HCT116 (cell line): ENCODE data around the gene TBC1D8. TPM values are rescaled to one million over a fixed set of nuclear protein-coding genes. Genes with fewer than 3 reads are reported as not detected.

ENCODE experiments used
- ATAC-seq: fragments of 200-7000 bp; cut with Tn5 transposase; 2 replicates; pipeline ENCODE4 v1.9.1; 2020; ENCODE audit warnings: mild to moderate bottlenecking, moderate library complexity
- BruUV-seq: library from RNA; stranded (reverse); fragments of 400-500 nt; replicated peaks from 2 replicates; lab custom pipeline; 2021; lab: Mats Ljungman, UMichigan
- CTCF ChIA-PET: fragments of 300-600 bp; sonication (Branson Sonifier 250); formaldehyde crosslinking; loops from one replicate; lab custom pipeline; 2021; ENCODE audit warnings: antibody characterized with exemption; lab: Charles Lee
- POLR2A ChIA-PET: fragments of 300-600, 350-600 bp; sonication (Branson Sonifier 250); formaldehyde crosslinking; loops from one replicate; lab custom pipeline; 2021; ENCODE audit warnings: antibody characterized with exemption; lab: Charles Lee
- RAD21 ChIA-PET, 2 experiments: fragments of 300-600 bp; sonication (Branson Sonifier 250); formaldehyde crosslinking; loops; one replicate each; lab custom pipeline; 2023; ENCODE audit warnings: low total read pairs in 2 of 2; ENCODE audit not compliant: uncharacterized antibody in 2 of 2, unreplicated experiment in 2 of 2, low non-redundant PET in 1 of 2; lab: Charles Lee
- DNase-seq: peaks from one replicate; pipeline ENCODE4 v3.0.0-alpha.2; 2010; ENCODE audit warnings: low read depth, low spot score
- H2AFZ ChIP-seq: fragments of 200-600 bp; shearing (Covaris generic), sonication (generic); 2 replicates; pipeline ENCODE4 v1.6.1; 2017; ENCODE audit warnings: low read depth, mixed run types, mixed read lengths, antibody characterized with exemption, low read length; ENCODE audit not compliant: poor library complexity, severe bottlenecking
- H3K27ac ChIP-seq: 2 replicates; pipeline ENCODE4 v1.5.1; 2012; ENCODE audit warnings: low read depth, low read length
- H3K27me3 ChIP-seq: fragments of 200-600 bp; sonication (generic); 2 replicates; pipeline ENCODE4 v1.6.1; 2016; ENCODE audit warnings: mixed run types, low read length, mixed read lengths; ENCODE audit not compliant: insufficient read depth
- H3K36me3 ChIP-seq, 2 experiments: fragments of 200-500 bp in 1 of 2; fragments of 200-600 bp in 1 of 2; sonication (Bioruptor generic) in 1 of 2; sonication (generic) in 1 of 2; 2 replicates each; pipeline versions ENCODE4 v1.5.1 to v1.6.1; 2014 to 2016; ENCODE audit warnings: low read length in 2 of 2, inconsistent platforms in 1 of 2, mixed read lengths in 1 of 2, mixed run types in 1 of 2; ENCODE audit not compliant: insufficient read depth in 2 of 2, control insufficient read depth in 1 of 2
- H3K4me1 ChIP-seq, 2 experiments: fragments of 200-600 bp in 1 of 2; sonication (generic) in 1 of 2; 2 replicates each; pipeline versions ENCODE4 v1.5.1 to v1.6.1; 2012 to 2017; ENCODE audit warnings: low read length in 2 of 2, inconsistent platforms in 1 of 2, mild to moderate bottlenecking in 1 of 2, mixed read lengths in 1 of 2, mixed run types in 1 of 2, moderate library complexity in 1 of 2; ENCODE audit not compliant: insufficient read depth in 2 of 2, control insufficient read depth in 1 of 2
- H3K4me2 ChIP-seq: fragments of 200-600 bp; sonication (generic); 2 replicates; pipeline ENCODE4 v1.6.1; 2017; ENCODE audit warnings: mixed run types, low read length, mixed read lengths
- H3K4me3 ChIP-seq, 2 experiments: fragments of 200-600 bp in 1 of 2; sonication (generic) in 1 of 2; replicated peaks in 1 of 2; 2 replicates each; pipeline ENCODE4 v1.5.1; 2011 to 2016; ENCODE audit warnings: low read length in 2 of 2, control low read depth in 1 of 2, low read depth in 1 of 2, mild to moderate bottlenecking in 1 of 2, mixed read lengths in 1 of 2, mixed run types in 1 of 2
- H3K79me2 ChIP-seq: fragments of 200-600 bp; sonication (generic); 2 replicates; pipeline ENCODE4 v1.6.1; 2017; ENCODE audit warnings: mild to moderate bottlenecking, mixed run types, low read length, moderate library complexity, mixed read lengths; ENCODE audit not compliant: insufficient read depth
- H3K9ac ChIP-seq: fragments of 200-600 bp; sonication (generic); 2 replicates; pipeline ENCODE4 v1.6.1; 2016; ENCODE audit warnings: low read length, mixed read lengths
- H3K9me2 ChIP-seq: fragments of 200-600 bp; sonication (generic), shearing (Covaris generic); 2 replicates; pipeline ENCODE4 v1.6.1; 2017; ENCODE audit warnings: mixed run types, mild to moderate bottlenecking, moderate library complexity; ENCODE audit not compliant: insufficient read depth
- H3K9me3 ChIP-seq, 2 experiments: fragments of 200-500 bp in 1 of 2; fragments of 200-600 bp in 1 of 2; sonication (Bioruptor generic) in 1 of 2; sonication (generic) in 1 of 2; 2 replicates each; pipeline ENCODE4 v1.6.1; 2014 to 2017; ENCODE audit warnings: low read length in 2 of 2, mixed read lengths in 2 of 2, inconsistent platforms in 1 of 2, low read depth in 1 of 2, mild to moderate bottlenecking in 1 of 2, mixed run types in 1 of 2, moderate library complexity in 1 of 2; ENCODE audit not compliant: control insufficient read depth in 1 of 2, insufficient read depth in 1 of 2
- H4K20me1 ChIP-seq: fragments of 200-600 bp; sonication (generic), shearing (Covaris generic); 2 replicates; pipeline ENCODE4 v1.6.1; 2017; ENCODE audit warnings: mixed run types, mild to moderate bottlenecking, moderate library complexity; ENCODE audit not compliant: insufficient read depth
- ELF1 ChIP-seq: IDR thresholded peaks from 2 replicates; pipeline ENCODE4 v1.6.1; 2012; ENCODE audit warnings: low read depth, borderline replicate concordance
- EZH2phosphoT487 ChIP-seq: fragments of 200-600 bp; IDR thresholded peaks from 2 replicates; pipeline ENCODE4 v1.6.1; 2018; ENCODE audit warnings: antibody characterized with exemption, borderline replicate concordance
- SRF ChIP-seq: IDR thresholded peaks from 2 replicates; pipeline ENCODE4 v1.6.1; 2012; ENCODE audit warnings: low read depth
- ZBTB33 ChIP-seq: IDR thresholded peaks from 2 replicates; pipeline ENCODE4 v1.6.1; 2011; ENCODE audit warnings: mild to moderate bottlenecking, low read length, moderate library complexity; ENCODE audit not compliant: insufficient replicate concordance; ENCODE audit errors: extremely low read depth
- intact Hi-C: fragments of 100-400 bp; cut with micrococcal nuclease; formaldehyde crosslinking; loops from 2 replicates; pipeline ENCODE4 v1.10.0; 2022
- total RNA-seq: library from RNA; stranded (reverse); gene quantifications from one replicate; pipeline ENCODE4 v1.2.1, GENCODE V29; 2021; ENCODE audit not compliant: unreplicated experiment

TBC1D8 gene
- total RNA-seq, 1 experiment from 2014 or later = 44.0 TPM

GRCh38 chr2:101107241-101107640 is 43.9 kb downstream of the TBC1D8 start (continued):
- TF ChIP-seq ZBTB33 (no peak), EZH2phosphoT487 (no peak), ELF1 (no peak)
- TF ChIP-seq, all 23 proteins: peak for 0

GRCh38 chr2:101106453-101107181 is 44.6 kb downstream of the TBC1D8 start:
- peaks cover 0 to 4% of the 10 kb centered on the region in 2 experiments; a peak in 1 of 4 replicates for H3K9me3 ChIP-seq
- H3K4me3 ChIP-seq = no peak overlapping the region
- no peak overlapping the region for H3K4me2 ChIP-seq
- H3K79me2 ChIP-seq = peaks cover 91% of the 10 kb centered on the region
- no peaks in the 10 kb centered on the region for H3K9me2 ChIP-seq
- H4K20me1 ChIP-seq = no peaks in the 10 kb centered on the region
- DNase-seq = no peak
- no peaks in the 10 kb centered on the region for H3K27me3 ChIP-seq
- no peak overlapping the region for H3K27ac ChIP-seq
- TF ChIP-seq EZH2phosphoT487 (no peak), SRF (no peak)
- TF ChIP-seq, all 23 proteins: peak for 0
- CTCF ChIA-PET = no interaction called here
- Histone ChIP-seq H3K9ac (no peak overlapping the region), H3K36me3 (no peaks in the 10 kb centered on the region), H2AFZ (no peak overlapping the region), H3K4me1 (peaks cover 5 to 20% of the 10 kb centered on the region in 2 experiments; a peak in 3 of 4 replicates)
- POLR2A ChIA-PET = no interaction called here
- BruUV-seq = no TSS peak
- intact Hi-C loops = no loop called here
- ATAC-seq = no peak
- RAD21 ChIA-PET = no interaction called here
